ENCODE data around the gene AOC1.

DNA sequence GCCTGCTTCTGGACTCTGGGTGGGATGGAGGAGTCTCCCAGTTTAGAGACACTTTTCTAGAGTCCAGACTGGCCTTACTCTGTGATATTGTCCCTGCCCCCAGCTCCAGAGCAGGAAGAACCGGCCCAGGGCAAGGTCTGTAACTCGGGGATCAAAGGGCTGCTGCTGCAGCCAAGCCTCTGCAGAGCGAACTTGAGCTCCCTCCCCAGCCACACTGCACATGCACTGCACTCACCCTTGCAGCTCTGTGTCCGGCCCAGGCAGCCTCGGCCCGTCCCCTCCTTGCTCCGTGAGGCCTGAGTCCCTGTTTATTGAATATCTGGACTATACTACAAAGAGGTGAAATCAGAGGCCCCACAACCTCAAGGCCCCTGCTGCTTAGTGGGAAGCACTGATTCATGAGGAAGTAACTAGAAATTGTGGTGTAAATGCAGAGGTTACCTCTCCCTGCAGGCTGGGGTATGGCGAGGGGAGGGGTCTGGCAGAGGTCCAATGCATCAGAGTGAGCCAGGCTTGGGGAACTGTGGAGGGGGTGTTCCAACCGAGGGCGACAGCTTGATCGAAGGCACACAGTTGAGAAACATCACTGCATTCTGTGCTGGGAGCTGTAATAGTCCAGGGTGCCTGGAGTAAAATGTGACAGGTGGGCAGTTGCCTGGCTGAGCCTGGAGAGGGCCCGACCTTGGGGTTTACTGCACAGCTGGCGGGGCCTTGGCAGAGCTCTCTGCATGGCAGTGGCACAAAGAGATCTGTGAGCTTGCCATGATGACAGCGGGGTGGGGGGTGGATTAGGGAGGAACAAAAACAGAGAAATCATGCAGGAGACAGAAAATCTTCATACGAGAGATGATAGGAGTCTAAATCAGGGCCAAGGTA is 49.1 kb downstream of the AOC1 start:
- TF ChIP-seq, protein P1, sequence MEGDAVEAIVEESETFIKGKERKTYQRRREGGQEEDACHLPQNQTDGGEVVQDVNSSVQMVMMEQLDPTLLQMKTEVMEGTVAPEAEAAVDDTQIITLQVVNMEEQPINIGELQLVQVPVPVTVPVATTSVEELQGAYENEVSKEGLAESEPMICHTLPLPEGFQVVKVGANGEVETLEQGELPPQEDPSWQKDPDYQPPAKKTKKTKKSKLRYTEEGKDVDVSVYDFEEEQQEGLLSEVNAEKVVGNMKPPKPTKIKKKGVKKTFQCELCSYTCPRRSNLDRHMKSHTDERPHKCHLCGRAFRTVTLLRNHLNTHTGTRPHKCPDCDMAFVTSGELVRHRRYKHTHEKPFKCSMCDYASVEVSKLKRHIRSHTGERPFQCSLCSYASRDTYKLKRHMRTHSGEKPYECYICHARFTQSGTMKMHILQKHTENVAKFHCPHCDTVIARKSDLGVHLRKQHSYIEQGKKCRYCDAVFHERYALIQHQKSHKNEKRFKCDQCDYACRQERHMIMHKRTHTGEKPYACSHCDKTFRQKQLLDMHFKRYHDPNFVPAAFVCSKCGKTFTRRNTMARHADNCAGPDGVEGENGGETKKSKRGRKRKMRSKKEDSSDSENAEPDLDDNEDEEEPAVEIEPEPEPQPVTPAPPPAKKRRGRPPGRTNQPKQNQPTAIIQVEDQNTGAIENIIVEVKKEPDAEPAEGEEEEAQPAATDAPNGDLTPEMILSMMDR (tag by site-specific recombination; IDR thresholded peaks at IDR 0.05) = no peak
- TF ChIP-seq ZBTB21 (tag by site-specific recombination; IDR thresholded peaks at IDR 0.05) (no peak), ZNF416 (tag by site-specific recombination; IDR thresholded peaks at IDR 0.05) (no peak), TCF7L2 (IDR thresholded peaks at IDR 0.05; ENCODE audit: borderline replicate concordance, low read depth, low read length) (no peak), ZNF24 (tag by site-specific recombination; IDR thresholded peaks at IDR 0.05) (no peak), ZNF510 (tag by site-specific recombination; IDR thresholded peaks at IDR 0.05; ENCODE audit: insufficient replicate concordance) (no peak), KLF8 (tag by site-specific recombination; IDR thresholded peaks at IDR 0.05) (no peak)
- TF ChIP-seq, protein P2, sequence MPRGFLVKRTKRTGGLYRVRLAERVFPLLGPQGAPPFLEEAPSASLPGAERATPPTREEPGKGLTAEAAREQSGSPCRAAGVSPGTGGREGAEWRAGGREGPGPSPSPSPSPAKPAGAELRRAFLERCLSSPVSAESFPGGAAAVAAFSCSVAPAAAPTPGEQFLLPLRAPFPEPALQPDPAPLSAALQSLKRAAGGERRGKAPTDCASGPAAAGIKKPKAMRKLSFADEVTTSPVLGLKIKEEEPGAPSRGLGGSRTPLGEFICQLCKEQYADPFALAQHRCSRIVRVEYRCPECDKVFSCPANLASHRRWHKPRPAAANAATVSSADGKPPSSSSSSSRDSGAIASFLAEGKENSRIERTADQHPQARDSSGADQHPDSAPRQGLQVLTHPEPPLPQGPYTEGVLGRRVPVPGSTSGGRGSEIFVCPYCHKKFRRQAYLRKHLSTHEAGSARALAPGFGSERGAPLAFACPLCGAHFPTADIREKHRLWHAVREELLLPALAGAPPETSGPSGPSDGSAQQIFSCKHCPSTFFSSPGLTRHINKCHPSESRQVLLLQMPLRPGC (tag by site-specific recombination; IDR thresholded peaks at IDR 0.05) = no peak
- TF ChIP-seq, protein P3, sequence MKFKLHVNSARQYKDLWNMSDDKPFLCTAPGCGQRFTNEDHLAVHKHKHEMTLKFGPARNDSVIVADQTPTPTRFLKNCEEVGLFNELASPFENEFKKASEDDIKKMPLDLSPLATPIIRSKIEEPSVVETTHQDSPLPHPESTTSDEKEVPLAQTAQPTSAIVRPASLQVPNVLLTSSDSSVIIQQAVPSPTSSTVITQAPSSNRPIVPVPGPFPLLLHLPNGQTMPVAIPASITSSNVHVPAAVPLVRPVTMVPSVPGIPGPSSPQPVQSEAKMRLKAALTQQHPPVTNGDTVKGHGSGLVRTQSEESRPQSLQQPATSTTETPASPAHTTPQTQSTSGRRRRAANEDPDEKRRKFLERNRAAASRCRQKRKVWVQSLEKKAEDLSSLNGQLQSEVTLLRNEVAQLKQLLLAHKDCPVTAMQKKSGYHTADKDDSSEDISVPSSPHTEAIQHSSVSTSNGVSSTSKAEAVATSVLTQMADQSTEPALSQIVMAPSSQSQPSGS (tag by site-specific recombination; IDR thresholded peaks at IDR 0.05; ENCODE audit: low read depth) = no peak
- TF ChIP-seq, protein P4, sequence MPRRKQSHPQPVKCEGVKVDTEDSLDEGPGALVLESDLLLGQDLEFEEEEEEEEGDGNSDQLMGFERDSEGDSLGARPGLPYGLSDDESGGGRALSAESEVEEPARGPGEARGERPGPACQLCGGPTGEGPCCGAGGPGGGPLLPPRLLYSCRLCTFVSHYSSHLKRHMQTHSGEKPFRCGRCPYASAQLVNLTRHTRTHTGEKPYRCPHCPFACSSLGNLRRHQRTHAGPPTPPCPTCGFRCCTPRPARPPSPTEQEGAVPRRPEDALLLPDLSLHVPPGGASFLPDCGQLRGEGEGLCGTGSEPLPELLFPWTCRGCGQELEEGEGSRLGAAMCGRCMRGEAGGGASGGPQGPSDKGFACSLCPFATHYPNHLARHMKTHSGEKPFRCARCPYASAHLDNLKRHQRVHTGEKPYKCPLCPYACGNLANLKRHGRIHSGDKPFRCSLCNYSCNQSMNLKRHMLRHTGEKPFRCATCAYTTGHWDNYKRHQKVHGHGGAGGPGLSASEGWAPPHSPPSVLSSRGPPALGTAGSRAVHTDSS (tag by site-specific recombination; IDR thresholded peaks at IDR 0.05) = no peak
